Neural progenitor cell (in vitro differentiated cells): ENCODE data around the gene GOLGA6D.

Experiments used
- CTCF ChIP-seq: fragments of 200-600 bp; sonication (generic); IDR thresholded peaks from 2 replicates; pipeline ENCODE4 v1.5.1; 2017; ENCODE audit warnings: antibody characterized with exemption, mild to moderate bottlenecking
- EZH2 ChIP-seq: fragments of 200-600 bp; sonication (generic); IDR thresholded peaks from 2 replicates; pipeline ENCODE4 v1.6.1; 2017; ENCODE audit warnings: antibody characterized with exemption, mild to moderate bottlenecking, moderate library complexity
- EZH2phosphoT487 ChIP-seq: fragments of 200-600 bp; sonication (generic); IDR thresholded peaks from 2 replicates; pipeline ENCODE4 v1.6.1; 2017; ENCODE audit warnings: antibody characterized with exemption

- TF ChIP-seq EZH2phosphoT487 (no peak), CTCF (no peak), EZH2 (no peak)
These were observed 52.7 kb downstream of the GOLGA6D start for GRCh38 chr15:75335313-75335704.
